Hematopoietic multipotent progenitor cell treated with erythropoietin and hydrocortisone succinate and interleukin-3 and kit ligand, for 15 days (in vitro differentiated cells): ENCODE measurements around the gene TMEM235.

Experiments
- DNase-seq: peaks from one replicate; pipeline ENCODE4 v3.0.0-alpha.2; 2015; ENCODE audit warnings: low spot score

The TMEM235 gene

GRCh38 chr17:78255029-78255656, 23.7 kb downstream of the TMEM235 start:
- no peak for DNase-seq

- DNase-seq: no peak
These were observed 24.7 kb downstream of the TMEM235 start for GRCh38 chr17:78255953-78256706.

- DNase-seq: no peak
These were observed 25.5 kb downstream of the TMEM235 start for GRCh38 chr17:78256707-78257591.

- DNase-seq: no peak
These were observed 26.4 kb downstream of the TMEM235 start for GRCh38 chr17:78257810-78258322.

GRCh38 chr17:78258323-78259191, 27.1 kb downstream of the TMEM235 start:
- DNase-seq: peak; percentile 41

GRCh38 chr17:78259192-78259554, 27.7 kb downstream of the TMEM235 start:
- DNase-seq: no peak

- no peak for DNase-seq
These were observed 31.8 kb downstream of the TMEM235 start for GRCh38 chr17:78263063-78263735.

- no peak for DNase-seq
These were observed 32.4 kb downstream of the TMEM235 start for GRCh38 chr17:78263736-78264340.

- DNase-seq: no peak
These were observed 33.2 kb downstream of the TMEM235 start for GRCh38 chr17:78264590-78264989.

- no peak for DNase-seq
These were observed 33.7 kb downstream of the TMEM235 start for GRCh38 chr17:78265121-78265520.

- no peak for DNase-seq
These were observed 34.8 kb downstream of the TMEM235 start for GRCh38 chr17:78266231-78266631.

GRCh38 chr17:78266771-78267170, 35.3 kb downstream of the TMEM235 start:
- no peak for DNase-seq

GRCh38 chr17:78267253-78268073, 36.0 kb downstream of the TMEM235 start:
- DNase-seq: no peak

GRCh38 chr17:78268191-78268874, 36.9 kb downstream of the TMEM235 start:
- DNase-seq: no peak

- no peak for DNase-seq
These were observed 37.8 kb downstream of the TMEM235 start for GRCh38 chr17:78268951-78269905.

GRCh38 chr17:78269955-78270381, 38.5 kb downstream of the TMEM235 start:
- DNase-seq: no peak

- DNase-seq: no peak
These were observed 40.2 kb downstream of the TMEM235 start for GRCh38 chr17:78271419-78272170.
